HG02642 (cell line): Measurements from ENCODE around the gene SOHLH1.

ENCODE experiments used
- ATAC-seq: cut with Tn5 transposase; IDR thresholded peaks from one replicate; pipeline ENCODE4 v1.9.1; 2021; ENCODE audit warnings: mild to moderate bottlenecking; ENCODE audit not compliant: unreplicated experiment, poor library complexity

The SOHLH1 gene

DNA sequence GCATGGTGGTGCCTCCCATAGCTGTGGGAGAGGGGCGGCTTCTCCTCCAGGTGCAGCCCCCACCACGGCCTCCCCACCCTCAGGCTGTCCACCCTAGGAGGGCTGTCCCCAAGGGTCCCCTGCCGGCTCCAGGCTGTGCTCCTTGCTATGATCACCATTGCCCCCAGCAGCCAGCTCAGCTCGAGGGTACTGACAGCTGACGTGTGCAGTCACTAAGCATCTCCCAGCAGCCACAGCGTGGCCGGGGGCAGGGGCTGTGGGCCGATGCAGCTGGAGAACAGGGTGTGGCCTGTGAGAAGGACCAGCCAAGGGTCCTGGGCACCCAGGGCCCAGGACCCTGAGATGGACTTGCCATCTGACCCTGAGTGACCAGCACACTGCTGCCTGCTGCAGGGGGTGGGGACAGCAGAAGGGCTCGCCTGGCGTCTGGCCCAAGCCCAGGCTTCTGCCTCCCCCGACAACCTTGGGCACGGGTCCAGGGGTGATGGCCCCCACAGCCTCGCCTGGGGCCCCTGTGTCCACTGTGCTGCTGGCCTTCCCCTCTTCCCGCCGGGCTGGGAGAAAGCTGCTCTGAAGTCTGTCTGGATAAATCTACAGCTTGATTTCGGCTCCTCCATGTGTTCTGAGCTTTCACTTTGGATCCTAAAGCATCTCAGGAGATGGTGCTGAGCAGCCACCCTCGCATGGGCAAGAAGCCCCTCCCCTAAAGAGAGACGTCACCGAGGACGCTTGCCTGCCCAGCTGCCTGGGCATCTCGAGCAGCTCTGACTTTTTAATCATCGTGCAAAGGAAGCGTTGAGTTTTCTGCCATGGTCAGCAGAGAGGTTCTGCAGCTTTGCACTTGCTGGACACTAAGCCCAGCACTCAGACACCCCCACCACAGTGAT lies 8.2 kb upstream of the SOHLH1 start:
- ATAC-seq: no peak

- no peak for ATAC-seq
Observed at GRCh38 chr9:135706288-135706687, 7.0 kb upstream of the SOHLH1 start.

DNA sequence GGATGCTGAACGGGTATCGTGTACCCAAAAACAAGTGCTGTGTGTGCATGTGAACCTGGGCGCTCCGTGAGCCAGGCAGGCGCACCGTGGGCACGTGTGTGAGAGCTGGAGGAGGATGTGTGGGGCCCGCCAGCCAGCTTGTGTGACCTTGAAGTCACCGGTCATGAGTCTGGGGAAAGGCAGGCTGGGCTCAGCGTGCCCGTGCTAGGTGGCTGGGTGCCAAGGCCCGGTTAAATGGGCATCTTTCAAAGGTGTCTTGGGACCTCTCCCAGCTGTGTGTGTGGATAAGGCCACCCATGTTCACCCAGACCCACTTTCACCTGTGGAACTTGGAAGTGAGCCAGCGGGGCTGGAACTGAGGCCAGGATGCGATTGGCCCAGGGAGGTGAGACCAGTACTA lies 6.1 kb upstream of the SOHLH1 start:
- ATAC-seq: no peak

- ATAC-seq: no peak
Observed at GRCh38 chr9:135704483-135704882, 5.2 kb upstream of the SOHLH1 start.

DNA sequence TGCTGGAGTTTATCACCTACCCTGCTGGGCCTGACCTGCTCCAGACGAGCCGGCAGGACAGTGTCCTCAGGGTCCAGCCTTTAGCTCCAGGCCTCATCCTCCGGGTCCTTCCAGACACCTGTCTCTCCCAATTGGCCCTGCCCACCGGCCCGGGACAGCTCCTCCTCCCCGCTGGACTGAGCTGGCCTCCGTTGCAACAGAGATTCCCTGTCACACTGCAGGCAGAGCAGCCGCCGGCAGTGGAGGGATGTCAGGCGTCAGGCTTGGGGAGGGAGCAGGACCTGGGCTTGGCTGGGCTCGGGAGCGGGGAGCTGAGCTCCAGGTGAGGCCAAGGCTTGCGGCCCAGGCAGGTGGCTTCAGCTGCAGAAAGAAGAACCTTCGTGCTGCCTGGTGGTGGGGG lies 4.4 kb upstream of the SOHLH1 start:
- no peak for ATAC-seq

DNA sequence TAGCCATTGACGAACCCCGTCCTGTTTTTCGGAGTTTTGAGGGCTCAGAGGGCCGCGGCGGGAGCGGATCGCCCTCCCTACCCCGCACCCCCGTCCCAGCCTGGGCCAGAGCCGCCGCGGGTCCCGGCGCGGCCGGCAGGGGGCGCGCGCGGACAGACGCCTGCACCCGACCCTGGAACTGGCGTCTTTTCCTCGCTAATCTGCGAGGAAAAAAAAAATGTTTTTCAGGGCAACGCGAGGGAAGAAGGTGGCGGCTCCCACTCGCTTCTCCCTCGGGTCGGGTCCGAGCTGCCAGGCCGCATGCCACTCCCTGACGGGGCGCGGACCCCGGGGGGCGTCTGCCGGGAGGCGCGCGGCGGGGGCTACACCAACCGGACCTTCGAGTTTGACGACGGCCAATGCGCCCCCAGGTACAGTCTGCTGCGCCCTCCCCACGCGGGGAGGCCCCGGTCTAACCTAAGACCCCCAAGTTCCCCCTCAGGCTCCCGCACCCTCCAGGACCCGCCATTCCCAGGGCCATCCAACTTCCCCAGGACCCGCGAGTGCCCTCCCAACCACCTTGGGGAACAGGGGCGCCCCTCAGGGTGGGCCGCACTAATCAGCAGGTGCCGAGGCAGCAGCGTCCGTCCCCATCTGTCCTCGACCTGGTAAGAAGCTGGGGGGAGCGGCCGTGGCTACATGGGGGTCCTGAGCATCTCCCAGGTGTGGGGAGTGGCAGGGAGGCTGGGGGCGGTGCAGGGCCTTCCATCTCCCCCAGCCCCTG lies 2.9 kb upstream of the SOHLH1 start, which contains the start of gene KCNT1:
TSS of gene KCNT1 (plus strand) at position 227 of the 763 bp plus-strand sequence. CDS start at position 301, 74 bp downstream.
- ATAC-seq: no peak

- ATAC-seq: no peak
Observed at GRCh38 chr9:135701067-135701958, 2.0 kb upstream of the SOHLH1 start.

- ATAC-seq: no peak
Observed at GRCh38 chr9:135700525-135700924, 1.2 kb upstream of the SOHLH1 start.

- ATAC-seq: no peak
Observed at GRCh38 chr9:135698767-135699166, 514 bp downstream of the SOHLH1 start.

DNA sequence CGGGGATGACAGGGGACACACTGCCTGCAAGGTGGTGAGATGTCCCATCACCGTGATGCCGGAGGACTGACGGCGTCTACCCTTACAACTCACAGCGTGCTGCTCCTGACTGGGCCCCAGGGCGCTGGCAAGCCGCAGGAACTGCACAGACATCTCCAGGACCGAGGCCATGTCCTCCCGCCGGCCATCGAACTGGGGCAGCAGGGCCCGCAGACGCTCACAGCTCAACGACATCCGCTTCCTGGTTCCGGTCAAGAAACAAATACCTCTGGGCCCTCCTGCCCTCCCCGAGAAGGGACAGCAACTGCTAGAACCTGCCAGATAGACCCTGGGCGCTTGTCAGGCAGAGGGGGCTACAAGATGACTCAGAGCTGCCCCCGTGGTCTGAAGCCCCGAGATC lies 1.0 kb downstream of the SOHLH1 start:
- ATAC-seq: no peak

- ATAC-seq: no peak
Observed at GRCh38 chr9:135697226-135697625, 2.1 kb downstream of the SOHLH1 start.

- no peak for ATAC-seq
Observed at GRCh38 chr9:135696446-135696845, 2.8 kb downstream of the SOHLH1 start.

- ATAC-seq: no peak
Observed at GRCh38 chr9:135695642-135696041, 3.6 kb downstream of the SOHLH1 start.

GRCh38 chr9:135695036-135695435 lies 4.2 kb downstream of the SOHLH1 start:
- ATAC-seq: no peak

DNA sequence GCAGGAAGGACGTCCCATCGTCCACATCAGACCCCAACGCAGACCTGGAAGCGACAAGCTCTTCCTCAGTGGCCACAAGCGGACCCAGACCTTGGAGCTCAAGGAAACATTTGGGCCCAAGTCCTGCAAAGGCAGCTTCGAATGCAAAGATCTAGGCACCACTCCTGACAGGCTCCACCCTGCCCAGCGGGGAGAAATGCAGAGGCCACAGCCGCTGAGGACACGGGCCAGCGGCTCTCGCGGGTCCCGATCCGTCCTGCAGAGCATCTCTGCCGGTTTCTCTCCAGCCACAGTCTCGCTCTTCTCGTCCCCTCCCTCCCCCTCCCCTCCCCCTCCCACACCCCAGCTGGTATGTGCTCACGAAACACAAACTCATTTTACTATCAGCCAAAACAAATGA lies 4.9 kb downstream of the SOHLH1 start:
- no peak for ATAC-seq

DNA sequence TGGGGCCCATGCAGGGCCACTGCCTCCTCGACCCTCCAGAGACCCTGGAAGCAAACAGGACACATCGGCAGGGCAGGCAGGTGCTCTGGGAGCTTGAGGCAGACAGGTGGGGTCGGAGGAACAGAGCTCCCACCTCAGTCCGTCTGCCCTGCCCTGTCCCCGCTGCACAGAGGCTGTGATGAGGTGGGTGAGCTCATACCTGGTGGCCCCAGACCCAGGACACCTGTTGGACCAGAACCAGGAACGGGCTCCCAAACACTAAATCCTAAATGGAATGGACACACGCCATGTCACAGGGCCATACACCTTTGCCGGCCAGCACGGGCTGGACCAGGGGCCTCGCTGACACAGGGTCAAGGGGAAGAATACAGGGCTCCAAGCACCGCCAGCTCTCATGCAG lies 5.5 kb downstream of the SOHLH1 start:
- ATAC-seq: no peak

- ATAC-seq: no peak
Observed at GRCh38 chr9:135693265-135693664, 6.0 kb downstream of the SOHLH1 start.

GRCh38 chr9:135692410-135692809 lies 6.9 kb downstream of the SOHLH1 start:
- no peak for ATAC-seq

DNA sequence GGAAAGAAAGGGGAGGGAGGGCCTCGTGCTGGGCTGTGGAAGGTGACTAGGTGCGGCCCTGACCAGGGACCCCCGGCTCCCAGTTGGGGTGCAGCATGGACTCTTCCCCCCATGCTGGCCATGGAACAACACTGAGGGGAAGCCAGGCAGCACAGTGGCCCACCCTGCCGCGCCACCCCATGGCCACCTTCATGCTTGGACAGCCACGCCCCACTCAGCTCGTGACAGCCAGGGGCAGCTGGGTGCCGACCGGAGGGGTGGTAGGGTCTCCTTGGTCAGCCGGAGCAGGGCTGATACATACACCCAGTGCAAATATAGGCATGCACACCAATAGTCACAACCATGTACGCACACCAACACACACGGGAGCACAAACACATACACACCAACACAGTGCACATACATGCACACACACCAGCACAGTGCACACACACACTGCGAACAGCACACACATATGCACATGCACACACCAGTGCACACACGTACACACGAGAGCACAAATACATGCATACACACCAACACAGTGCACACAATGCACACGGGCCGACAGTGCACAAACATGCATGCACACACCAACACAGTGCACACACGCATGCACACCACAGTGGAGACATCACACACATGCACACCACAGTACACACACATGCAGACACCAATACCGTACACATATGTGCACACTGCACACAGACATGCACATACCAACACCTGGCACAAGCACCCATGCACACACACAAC lies 8.3 kb downstream of the SOHLH1 start:
- no peak for ATAC-seq

DNA sequence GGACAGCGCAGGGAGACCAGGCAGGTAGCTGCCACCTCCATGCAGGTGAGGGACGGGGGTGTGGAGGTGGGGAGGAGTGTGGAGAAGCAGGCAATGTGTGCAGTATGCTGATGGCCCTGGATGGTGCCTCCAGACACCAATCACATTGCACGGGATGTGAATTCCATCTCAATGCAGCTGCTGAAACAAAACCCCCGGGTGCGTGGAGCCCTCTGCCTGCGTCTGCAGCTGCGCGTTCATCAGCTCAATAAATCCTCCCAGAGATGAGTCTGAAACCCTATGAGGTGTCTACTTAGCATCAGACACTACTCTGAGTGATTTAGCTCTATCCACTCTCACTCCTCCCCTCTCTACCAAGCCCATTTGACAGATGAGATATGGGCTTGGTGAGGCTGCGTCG lies 10.3 kb downstream of the SOHLH1 start:
- ATAC-seq: no peak
